ENCODE measurements around the gene ZFP91.

ZFP91 gene

GRCh38 chr11:58580311-58580710, 1.4 kb downstream of the ZFP91 start:
- Histone ChIP-seq H3K4me1 (ENCODE audit: control insufficient read depth in 1 of 2, insufficient read depth in 2 of 2, low read length in 2 of 2) (peaks cover 42 to 53% of the 10 kb centered on the region in 2 donors), H3K36me3 (ENCODE audit: control insufficient read depth in 1 of 2, insufficient read depth in 2 of 2, low read length in 2 of 2) (peaks cover 0 to under 1% of the 10 kb centered on the region in 2 donors), H3K9me3 (ENCODE audit: control insufficient read depth in 1 of 2, low read length in 2 of 2) (no peaks in the 10 kb centered on the region), H3K4me3 (ENCODE audit: low read depth in 1 of 2, low read length in 2 of 2) (peak overlapping the region; percentile 92 to 96), H3K27ac (ENCODE audit: low read depth, low read length) (no peak overlapping the region), H3K27me3 (ENCODE audit: control insufficient read depth in 1 of 2, insufficient read depth in 2 of 2, low read length in 2 of 2) (no peaks in the 10 kb centered on the region), H3K9ac (ENCODE audit: low read depth in 1 of 2, low read length in 2 of 2) (peak overlapping the region; percentile 86 to 97)

- no peak overlapping the region for H3K27ac ChIP-seq (ENCODE audit: low read depth, low read length)
- no peak overlapping the region for H3K4me3 ChIP-seq (ENCODE audit: low read depth in 1 of 2, low read length in 2 of 2)
These were observed 3.6 kb downstream of the ZFP91 start for GRCh38 chr11:58582437-58582836.

GRCh38 chr11:58586998-58587397, 8.1 kb downstream of the ZFP91 start:
- H3K4me3 ChIP-seq (ENCODE audit: low read depth in 1 of 2, low read length in 2 of 2), result no peak overlapping the region
- no peak overlapping the region for H3K9ac ChIP-seq (ENCODE audit: low read depth in 1 of 2, low read length in 2 of 2)
- H3K4me1 ChIP-seq (ENCODE audit: control insufficient read depth in 1 of 2, insufficient read depth in 2 of 2, low read length in 2 of 2), result peaks cover 5 to 27% of the 10 kb centered on the region in 2 donors
- H3K36me3 ChIP-seq (ENCODE audit: control insufficient read depth in 1 of 2, insufficient read depth in 2 of 2, low read length in 2 of 2), result peaks cover 0 to 17% of the 10 kb centered on the region in 2 donors
- no peak overlapping the region for H3K27ac ChIP-seq (ENCODE audit: low read depth, low read length)
- H3K9me3 ChIP-seq (ENCODE audit: control insufficient read depth in 1 of 2, low read length in 2 of 2), result no peaks in the 10 kb centered on the region
- no peaks in the 10 kb centered on the region for H3K27me3 ChIP-seq (ENCODE audit: control insufficient read depth in 1 of 2, insufficient read depth in 2 of 2, low read length in 2 of 2)

More at GRCh38 chr11:58582437-58582836, 3.6 kb downstream of the ZFP91 start:
- Histone ChIP-seq H3K9ac (ENCODE audit: low read depth in 1 of 2, low read length in 2 of 2) (no peak overlapping the region), H3K36me3 (ENCODE audit: control insufficient read depth in 1 of 2, insufficient read depth in 2 of 2, low read length in 2 of 2) (peaks cover 0 to 10% of the 10 kb centered on the region in 2 donors), H3K4me1 (ENCODE audit: control insufficient read depth in 1 of 2, insufficient read depth in 2 of 2, low read length in 2 of 2) (peaks cover 26 to 39% of the 10 kb centered on the region in 2 donors), H3K27me3 (ENCODE audit: control insufficient read depth in 1 of 2, insufficient read depth in 2 of 2, low read length in 2 of 2) (no peaks in the 10 kb centered on the region), H3K9me3 (ENCODE audit: control insufficient read depth in 1 of 2, low read length in 2 of 2) (no peaks in the 10 kb centered on the region)

GRCh38 chr11:58591659-58592058, 12.8 kb downstream of the ZFP91 start:
- H3K27ac ChIP-seq (ENCODE audit: low read depth, low read length), result no peak overlapping the region
- H3K36me3 ChIP-seq (ENCODE audit: control insufficient read depth in 1 of 2, insufficient read depth in 2 of 2, low read length in 2 of 2), result peaks cover 0 to 18% of the 10 kb centered on the region in 2 donors
- H3K9ac ChIP-seq (ENCODE audit: low read depth in 1 of 2, low read length in 2 of 2), result no peak overlapping the region
- no peaks in the 10 kb centered on the region for H3K9me3 ChIP-seq (ENCODE audit: control insufficient read depth in 1 of 2, low read length in 2 of 2)
- no peak overlapping the region for H3K4me3 ChIP-seq (ENCODE audit: low read depth in 1 of 2, low read length in 2 of 2)
- peaks cover 23 to 51% of the 10 kb centered on the region in 2 donors for H3K4me1 ChIP-seq (ENCODE audit: control insufficient read depth in 1 of 2, insufficient read depth in 2 of 2, low read length in 2 of 2)
- H3K27me3 ChIP-seq (ENCODE audit: control insufficient read depth in 1 of 2, insufficient read depth in 2 of 2, low read length in 2 of 2), result no peaks in the 10 kb centered on the region

GRCh38 chr11:58592760-58593472, 14.1 kb downstream of the ZFP91 start:
- H3K4me1 ChIP-seq (ENCODE audit: control insufficient read depth in 1 of 2, insufficient read depth in 2 of 2, low read length in 2 of 2), result peaks cover 35 to 58% of the 10 kb centered on the region in 2 donors
- H3K36me3 ChIP-seq (ENCODE audit: control insufficient read depth in 1 of 2, insufficient read depth in 2 of 2, low read length in 2 of 2), result peaks cover 0 to 12% of the 10 kb centered on the region in 2 donors
- no peak overlapping the region for H3K9ac ChIP-seq (ENCODE audit: low read depth in 1 of 2, low read length in 2 of 2)
- no peak overlapping the region for H3K27ac ChIP-seq (ENCODE audit: low read depth, low read length)
- no peak overlapping the region for H3K4me3 ChIP-seq (ENCODE audit: low read depth in 1 of 2, low read length in 2 of 2)
- no peaks in the 10 kb centered on the region for H3K27me3 ChIP-seq (ENCODE audit: control insufficient read depth in 1 of 2, insufficient read depth in 2 of 2, low read length in 2 of 2)
- no peaks in the 10 kb centered on the region for H3K9me3 ChIP-seq (ENCODE audit: control insufficient read depth in 1 of 2, low read length in 2 of 2)

- H3K4me1 ChIP-seq (ENCODE audit: control insufficient read depth in 1 of 2, insufficient read depth in 2 of 2, low read length in 2 of 2), result peaks cover 40 to 59% of the 10 kb centered on the region in 2 donors
- no peak overlapping the region for H3K4me3 ChIP-seq (ENCODE audit: low read depth in 1 of 2, low read length in 2 of 2)
- no peak overlapping the region for H3K9ac ChIP-seq (ENCODE audit: low read depth in 1 of 2, low read length in 2 of 2)
- H3K27me3 ChIP-seq (ENCODE audit: control insufficient read depth in 1 of 2, insufficient read depth in 2 of 2, low read length in 2 of 2), result no peaks in the 10 kb centered on the region
- H3K27ac ChIP-seq (ENCODE audit: low read depth, low read length), result no peak overlapping the region
- H3K36me3 ChIP-seq (ENCODE audit: control insufficient read depth in 1 of 2, insufficient read depth in 2 of 2, low read length in 2 of 2), result peaks cover 0 to 8% of the 10 kb centered on the region in 2 donors
- no peaks in the 10 kb centered on the region for H3K9me3 ChIP-seq (ENCODE audit: control insufficient read depth in 1 of 2, low read length in 2 of 2)
These were observed 16.0 kb downstream of the ZFP91 start for GRCh38 chr11:58594826-58595225.

GRCh38 chr11:58596621-58597020, 17.8 kb downstream of the ZFP91 start:
- H3K27ac ChIP-seq (ENCODE audit: low read depth, low read length), result no peak overlapping the region
- H3K36me3 ChIP-seq (ENCODE audit: control insufficient read depth in 1 of 2, insufficient read depth in 2 of 2, low read length in 2 of 2), result peaks cover 0 to 8% of the 10 kb centered on the region in 2 donors
- H3K9ac ChIP-seq (ENCODE audit: low read depth in 1 of 2, low read length in 2 of 2), result no peak overlapping the region
- no peaks in the 10 kb centered on the region for H3K27me3 ChIP-seq (ENCODE audit: control insufficient read depth in 1 of 2, insufficient read depth in 2 of 2, low read length in 2 of 2)
- no peaks in the 10 kb centered on the region for H3K9me3 ChIP-seq (ENCODE audit: control insufficient read depth in 1 of 2, low read length in 2 of 2)
- no peak overlapping the region for H3K4me3 ChIP-seq (ENCODE audit: low read depth in 1 of 2, low read length in 2 of 2)
- H3K4me1 ChIP-seq (ENCODE audit: control insufficient read depth in 1 of 2, insufficient read depth in 2 of 2, low read length in 2 of 2), result peaks cover 40 to 56% of the 10 kb centered on the region in 2 donors

- peaks cover 35 to 49% of the 10 kb centered on the region in 2 donors for H3K4me1 ChIP-seq (ENCODE audit: control insufficient read depth in 1 of 2, insufficient read depth in 2 of 2, low read length in 2 of 2)
- H3K9me3 ChIP-seq (ENCODE audit: control insufficient read depth in 1 of 2, low read length in 2 of 2), result no peaks in the 10 kb centered on the region
- peaks cover 0 to 4% of the 10 kb centered on the region in 2 donors for H3K36me3 ChIP-seq (ENCODE audit: control insufficient read depth in 1 of 2, insufficient read depth in 2 of 2, low read length in 2 of 2)
- H3K27me3 ChIP-seq (ENCODE audit: control insufficient read depth in 1 of 2, insufficient read depth in 2 of 2, low read length in 2 of 2), result no peaks in the 10 kb centered on the region
- no peak overlapping the region for H3K4me3 ChIP-seq (ENCODE audit: low read depth in 1 of 2, low read length in 2 of 2)
- H3K27ac ChIP-seq (ENCODE audit: low read depth, low read length), result no peak overlapping the region
- no peak overlapping the region for H3K9ac ChIP-seq (ENCODE audit: low read depth in 1 of 2, low read length in 2 of 2)
These were observed 18.8 kb downstream of the ZFP91 start for GRCh38 chr11:58597486-58598144.

- Histone ChIP-seq H3K4me1 (ENCODE audit: control insufficient read depth in 1 of 2, insufficient read depth in 2 of 2, low read length in 2 of 2) (peaks cover 31% of the 10 kb centered on the region in 2 donors), H3K27me3 (ENCODE audit: control insufficient read depth in 1 of 2, insufficient read depth in 2 of 2, low read length in 2 of 2) (no peaks in the 10 kb centered on the region), H3K9me3 (ENCODE audit: control insufficient read depth in 1 of 2, low read length in 2 of 2) (no peaks in the 10 kb centered on the region), H3K9ac (ENCODE audit: low read depth in 1 of 2, low read length in 2 of 2) (no peak overlapping the region), H3K4me3 (ENCODE audit: low read depth in 1 of 2, low read length in 2 of 2) (no peak overlapping the region), H3K27ac (ENCODE audit: low read depth, low read length) (no peak overlapping the region), H3K36me3 (ENCODE audit: control insufficient read depth in 1 of 2, insufficient read depth in 2 of 2, low read length in 2 of 2) (no peaks in the 10 kb centered on the region)
These were observed 21.6 kb downstream of the ZFP91 start for GRCh38 chr11:58600510-58600909.

GRCh38 chr11:58606930-58607714, 28.3 kb downstream of the ZFP91 start:
- no peaks in the 10 kb centered on the region for H3K27me3 ChIP-seq (ENCODE audit: control insufficient read depth in 1 of 2, insufficient read depth in 2 of 2, low read length in 2 of 2)
- H3K9ac ChIP-seq (ENCODE audit: low read depth in 1 of 2, low read length in 2 of 2), result no peak overlapping the region
- H3K4me3 ChIP-seq (ENCODE audit: low read depth in 1 of 2, low read length in 2 of 2), result no peak overlapping the region
- H3K9me3 ChIP-seq (ENCODE audit: control insufficient read depth in 1 of 2, low read length in 2 of 2), result no peaks in the 10 kb centered on the region
- H3K4me1 ChIP-seq (ENCODE audit: control insufficient read depth in 1 of 2, insufficient read depth in 2 of 2, low read length in 2 of 2), result peaks cover 7 to 17% of the 10 kb centered on the region in 2 donors
- H3K27ac ChIP-seq (ENCODE audit: low read depth, low read length), result no peak overlapping the region
- peaks cover 5 to 25% of the 10 kb centered on the region in 2 donors for H3K36me3 ChIP-seq (ENCODE audit: control insufficient read depth in 1 of 2, insufficient read depth in 2 of 2, low read length in 2 of 2)
